NCI-H2196 treated with DMSO at 0.1 percent for 48 hours (cell line): ENCODE data around the gene POF1B.

Experiments
- DNase-seq: peaks from one replicate; lab custom pipeline; 2025; ENCODE audit not compliant: unreplicated experiment; lab: John Stamatoyannopoulos, UW

The POF1B gene

DNA sequence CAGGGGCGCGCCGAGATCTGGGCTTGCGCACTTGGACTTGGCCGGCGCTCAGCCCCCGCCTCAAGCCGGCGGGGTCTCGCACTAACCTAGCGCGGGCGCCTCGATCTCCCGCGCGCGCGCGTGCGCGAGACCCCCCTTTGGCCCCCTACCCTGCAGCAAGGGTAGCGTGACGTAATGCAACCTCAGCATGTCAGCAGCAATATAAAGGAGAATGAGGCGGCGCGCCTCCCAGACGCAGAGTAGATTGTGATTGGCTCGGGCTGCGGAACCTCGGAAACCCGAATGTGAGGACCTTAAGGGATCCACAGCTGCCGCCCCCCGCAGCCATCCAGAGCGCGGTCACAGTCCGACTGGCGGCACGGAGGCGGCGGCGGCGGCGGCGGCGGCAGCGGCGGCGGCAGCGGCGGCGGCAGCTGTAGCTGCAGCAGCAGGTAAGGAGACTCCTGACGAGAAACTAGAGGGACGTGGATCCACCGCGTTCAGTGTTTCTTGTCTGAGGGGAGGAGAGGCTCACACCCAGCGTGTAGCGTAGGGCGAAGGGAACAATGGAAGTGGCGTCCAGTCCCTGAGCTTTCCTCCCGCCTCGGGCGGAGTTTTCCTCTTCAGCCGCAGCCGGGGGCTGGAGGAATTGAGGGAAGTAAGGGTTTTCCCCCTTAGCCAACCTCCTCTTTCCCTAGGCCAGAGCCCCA is 135.6 kb downstream of the POF1B start, which contains the start of the genes SATL1 and ZNF711:
SATL1 (minus strand) TSS at position 19 of the 689 bp plus-strand sequence. CDS start 134,811 bp downstream, outside the sequence.
ZNF711 (plus strand) TSS at position 231 of the 689 bp plus-strand sequence. CDS start 3,582 bp downstream, outside the sequence.
- peak; percentile 35 for DNase-seq

DNA sequence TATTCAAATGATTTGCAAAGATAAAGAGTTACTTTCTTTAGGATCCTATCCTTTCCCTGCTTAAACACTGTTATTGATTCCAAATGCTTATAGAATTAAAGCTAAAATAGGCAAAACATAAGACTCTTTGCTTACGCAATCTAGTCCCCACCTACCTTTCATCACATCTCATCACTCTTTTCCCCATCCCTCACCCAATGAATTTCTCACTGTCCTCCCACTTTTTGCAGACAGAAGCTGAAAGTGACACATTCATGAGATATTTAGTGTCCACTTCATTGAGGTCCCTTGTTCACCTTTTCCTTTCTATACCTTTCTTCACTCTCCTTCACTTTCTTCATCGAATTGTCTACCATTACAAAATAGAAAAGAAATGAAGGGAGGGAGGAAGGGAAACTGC is 136.3 kb downstream of the POF1B start:
- no peak for DNase-seq
